HG02588 (cell line): ENCODE data around the gene ADCY9.
"Not testable (repeated sequence)": the region's sequence is repeated elsewhere in the genome, so short reads cannot be mapped to it uniquely, and the experiment has no call there.

Experiments used
- ATAC-seq: cut with Tn5 transposase; IDR thresholded peaks from one replicate; pipeline ENCODE4 v1.9.1; 2021; ENCODE audit warnings: mild to moderate bottlenecking, moderate library complexity; ENCODE audit not compliant: unreplicated experiment

Gene ADCY9

GRCh38 chr16:4094127-4094773 is 22.0 kb downstream of the ADCY9 start:
- no peak for ATAC-seq

- no peak for ATAC-seq
These were observed 22.6 kb downstream of the ADCY9 start for GRCh38 chr16:4093495-4094126.

GRCh38 chr16:4092547-4093265 is 23.5 kb downstream of the ADCY9 start:
- ATAC-seq, result no peak

- no peak for ATAC-seq
These were observed 24.8 kb downstream of the ADCY9 start for GRCh38 chr16:4091240-4092012.

GRCh38 chr16:4090351-4090851 is 25.8 kb downstream of the ADCY9 start:
- no peak for ATAC-seq

- ATAC-seq, result no peak
These were observed 26.4 kb downstream of the ADCY9 start for GRCh38 chr16:4089811-4090301.

GRCh38 chr16:4089251-4089810 is 26.9 kb downstream of the ADCY9 start:
- ATAC-seq, result no peak

- no peak for ATAC-seq
These were observed 28.2 kb downstream of the ADCY9 start for GRCh38 chr16:4087990-4088577.

- no peak for ATAC-seq
These were observed 28.9 kb downstream of the ADCY9 start for GRCh38 chr16:4087099-4087885.

GRCh38 chr16:4086153-4086552 is 30.1 kb downstream of the ADCY9 start:
- ATAC-seq, result no peak

- ATAC-seq, result no peak
These were observed 30.8 kb downstream of the ADCY9 start for GRCh38 chr16:4085405-4085970.

- no peak for ATAC-seq
These were observed 32.8 kb downstream of the ADCY9 start for GRCh38 chr16:4083347-4083870.

- ATAC-seq, result no peak
These were observed 33.7 kb downstream of the ADCY9 start for GRCh38 chr16:4082474-4083044.

GRCh38 chr16:4081521-4082021 is 34.7 kb downstream of the ADCY9 start:
- ATAC-seq, result no peak

GRCh38 chr16:4081047-4081446 is 35.2 kb downstream of the ADCY9 start:
- no peak for ATAC-seq

- no peak for ATAC-seq
These were observed 39.0 kb downstream of the ADCY9 start for GRCh38 chr16:4077174-4077649.

GRCh38 chr16:4075534-4075933 is 40.7 kb downstream of the ADCY9 start:
- no peak for ATAC-seq

GRCh38 chr16:4073150-4073549 is 43.1 kb downstream of the ADCY9 start:
- ATAC-seq, result not testable (repeated sequence)
